ENCODE measurements around the gene RSPH6A.

DNA sequence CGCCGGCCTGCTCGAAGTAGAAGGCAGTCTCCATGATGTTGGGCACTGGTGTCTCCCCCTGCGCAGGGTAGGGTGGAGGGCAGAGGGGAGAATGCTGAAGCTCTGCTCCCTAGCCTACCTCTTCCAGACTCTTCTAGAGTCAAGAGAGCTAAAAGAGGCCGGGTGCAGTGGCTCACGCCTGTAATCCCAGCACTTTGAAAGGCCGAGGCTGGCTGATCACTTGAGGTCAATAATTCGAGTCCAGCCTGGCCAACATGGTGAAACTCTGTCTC is 10.2 kb downstream of the RSPH6A start:
- TF ChIP-seq, protein P1, sequence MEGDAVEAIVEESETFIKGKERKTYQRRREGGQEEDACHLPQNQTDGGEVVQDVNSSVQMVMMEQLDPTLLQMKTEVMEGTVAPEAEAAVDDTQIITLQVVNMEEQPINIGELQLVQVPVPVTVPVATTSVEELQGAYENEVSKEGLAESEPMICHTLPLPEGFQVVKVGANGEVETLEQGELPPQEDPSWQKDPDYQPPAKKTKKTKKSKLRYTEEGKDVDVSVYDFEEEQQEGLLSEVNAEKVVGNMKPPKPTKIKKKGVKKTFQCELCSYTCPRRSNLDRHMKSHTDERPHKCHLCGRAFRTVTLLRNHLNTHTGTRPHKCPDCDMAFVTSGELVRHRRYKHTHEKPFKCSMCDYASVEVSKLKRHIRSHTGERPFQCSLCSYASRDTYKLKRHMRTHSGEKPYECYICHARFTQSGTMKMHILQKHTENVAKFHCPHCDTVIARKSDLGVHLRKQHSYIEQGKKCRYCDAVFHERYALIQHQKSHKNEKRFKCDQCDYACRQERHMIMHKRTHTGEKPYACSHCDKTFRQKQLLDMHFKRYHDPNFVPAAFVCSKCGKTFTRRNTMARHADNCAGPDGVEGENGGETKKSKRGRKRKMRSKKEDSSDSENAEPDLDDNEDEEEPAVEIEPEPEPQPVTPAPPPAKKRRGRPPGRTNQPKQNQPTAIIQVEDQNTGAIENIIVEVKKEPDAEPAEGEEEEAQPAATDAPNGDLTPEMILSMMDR (optimal IDR thresholded peaks at IDR 0.05 in 1 of 3, IDR thresholded peaks at IDR 0.05 in 1 of 3, conservative IDR thresholded peaks at IDR 0.05 in 1 of 3; ENCODE audit: extremely low read depth in 1 of 3, insufficient read depth in 2 of 3, low read length in 3 of 3), result no peak
- TF ChIP-seq EZH2 (IDR thresholded peaks at IDR 0.05; ENCODE audit: low read length), result no peak

Measured in keratinocyte (primary cell).